Measurements from ENCODE around the gene CDH5. TPM values are rescaled to one million over a fixed set of nuclear protein-coding genes. Genes with fewer than 3 reads are reported as not detected.

CDH5 gene
- total and polyA plus RNA-seq, 12 donors, result 39.4 to 81.2 (median 52.9) TPM

DNA sequence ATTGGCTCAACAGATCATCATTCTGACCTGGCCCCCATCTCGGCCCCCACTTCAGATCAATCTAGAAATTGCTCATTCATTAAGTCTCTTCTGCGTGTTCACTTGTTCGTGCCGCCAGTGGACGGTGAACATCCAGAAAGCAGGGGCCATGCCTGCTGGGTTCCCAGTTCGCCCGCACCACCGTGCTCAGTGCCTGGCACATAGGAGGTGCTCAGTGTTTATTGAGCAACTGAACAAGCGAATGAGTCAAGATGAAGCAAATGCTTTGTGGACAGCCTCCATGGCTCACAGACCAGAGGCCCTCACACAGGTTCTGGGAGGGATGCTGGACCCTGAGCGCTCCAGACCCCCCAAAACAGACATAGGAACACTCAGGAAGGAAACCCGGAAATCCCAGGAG lies 74.5 kb downstream of the CDH5 start:
- DNase-seq, result no peak
- intact Hi-C loops (cut with DNase I), result no loop called here
- Histone ChIP-seq H3K4me3 (no peak overlapping the region), H3K27me3 (peaks cover 0 to 7% (median 0%) of the 10 kb centered on the region in 7 donors), H3K27ac (no peak overlapping the region), H3K4me1 (no peaks in the 10 kb centered on the region), H3K36me3 (no peaks in the 10 kb centered on the region), H3K9me3 (no peaks in the 10 kb centered on the region)
- WGBS, 2 donors, result 96 to 97% methylated on average over 11 of the region's 11 CpGs
- ATAC-seq, result no peak
- TF ChIP-seq, protein P1, sequence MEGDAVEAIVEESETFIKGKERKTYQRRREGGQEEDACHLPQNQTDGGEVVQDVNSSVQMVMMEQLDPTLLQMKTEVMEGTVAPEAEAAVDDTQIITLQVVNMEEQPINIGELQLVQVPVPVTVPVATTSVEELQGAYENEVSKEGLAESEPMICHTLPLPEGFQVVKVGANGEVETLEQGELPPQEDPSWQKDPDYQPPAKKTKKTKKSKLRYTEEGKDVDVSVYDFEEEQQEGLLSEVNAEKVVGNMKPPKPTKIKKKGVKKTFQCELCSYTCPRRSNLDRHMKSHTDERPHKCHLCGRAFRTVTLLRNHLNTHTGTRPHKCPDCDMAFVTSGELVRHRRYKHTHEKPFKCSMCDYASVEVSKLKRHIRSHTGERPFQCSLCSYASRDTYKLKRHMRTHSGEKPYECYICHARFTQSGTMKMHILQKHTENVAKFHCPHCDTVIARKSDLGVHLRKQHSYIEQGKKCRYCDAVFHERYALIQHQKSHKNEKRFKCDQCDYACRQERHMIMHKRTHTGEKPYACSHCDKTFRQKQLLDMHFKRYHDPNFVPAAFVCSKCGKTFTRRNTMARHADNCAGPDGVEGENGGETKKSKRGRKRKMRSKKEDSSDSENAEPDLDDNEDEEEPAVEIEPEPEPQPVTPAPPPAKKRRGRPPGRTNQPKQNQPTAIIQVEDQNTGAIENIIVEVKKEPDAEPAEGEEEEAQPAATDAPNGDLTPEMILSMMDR (IDR thresholded peaks at IDR 0.05), result no peak

- 87% methylated on average over 7 of the region's 7 CpGs for WGBS, 2 donors
- H3K4me3 ChIP-seq, result no peak overlapping the region
- no peak for DNase-seq
- no peak for ATAC-seq
- H3K9me3 ChIP-seq, result no peaks in the 10 kb centered on the region
- H3K27ac ChIP-seq, result no peak overlapping the region
- H3K36me3 ChIP-seq, result no peaks in the 10 kb centered on the region
- H3K27me3 ChIP-seq, result peaks cover 0 to 7% (median 0%) of the 10 kb centered on the region in 7 donors
- intact Hi-C loops (cut with DNase I), result no loop called here
- TF ChIP-seq, protein P1 (IDR thresholded peaks at IDR 0.05), result no peak
- no peaks in the 10 kb centered on the region for H3K4me1 ChIP-seq
Measured at GRCh38 chr16:66441586-66442375, 75.3 kb downstream of the CDH5 start.

DNA sequence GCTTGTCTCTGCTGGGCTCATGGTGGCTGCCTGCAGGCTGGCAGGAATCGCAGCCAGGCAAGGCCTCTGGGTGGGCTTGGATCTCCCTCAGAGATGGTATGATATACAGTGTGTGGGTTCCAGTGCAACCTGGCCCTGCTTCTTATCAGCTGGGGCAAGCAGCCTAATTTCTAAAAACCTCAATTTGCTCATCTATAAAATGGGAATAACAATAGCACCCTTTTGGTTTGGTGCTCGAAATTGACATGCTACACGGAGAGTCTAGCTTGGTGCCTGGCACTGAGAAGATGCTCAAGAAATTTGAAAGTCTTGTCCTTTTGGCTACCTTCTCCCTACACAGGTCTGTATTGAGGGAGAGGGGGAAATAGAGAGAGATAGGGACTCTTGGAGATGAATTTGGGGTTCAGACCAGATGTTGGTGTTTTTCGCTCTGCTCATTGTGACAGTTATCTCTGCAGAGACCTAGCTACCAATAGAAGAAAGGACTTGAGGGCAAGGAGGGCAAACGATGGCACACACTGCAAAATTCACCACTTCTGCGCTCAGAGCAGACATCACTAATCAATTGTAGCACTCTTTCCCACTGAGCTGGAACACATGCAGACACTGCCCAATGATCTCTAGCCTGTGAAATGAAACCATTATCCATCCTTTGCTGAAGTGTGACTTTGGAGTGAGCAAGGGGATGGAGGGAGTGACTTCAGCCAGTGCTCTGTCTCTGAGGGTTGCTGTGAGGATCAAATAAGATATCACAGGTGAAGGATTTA lies 76.2 kb downstream of the CDH5 start:
- TF ChIP-seq, protein P1 (IDR thresholded peaks at IDR 0.05), result no peak
- 80 to 84% methylated on average over 6 of the region's 6 CpGs for WGBS, 2 donors

GRCh38 chr16:66443269-66443652 lies 76.8 kb downstream of the CDH5 start:
- no peaks in the 10 kb centered on the region for H3K36me3 ChIP-seq
- H3K4me1 ChIP-seq, result no peaks in the 10 kb centered on the region
- ATAC-seq, result no peak
- no peaks in the 10 kb centered on the region for H3K9me3 ChIP-seq
- H3K27me3 ChIP-seq, result peaks cover 0 to 7% (median 0%) of the 10 kb centered on the region in 7 donors
- TF ChIP-seq, protein P1 (IDR thresholded peaks at IDR 0.05), result no peak
- WGBS, 2 donors, result 93 to 98% methylated on average over 3 of the region's 3 CpGs
- H3K4me3 ChIP-seq, result no peak overlapping the region
- intact Hi-C loops (cut with DNase I), result no loop called here
- H3K27ac ChIP-seq, result no peak overlapping the region
- no peak for DNase-seq

More for the DNA sequence above, 76.2 kb downstream of the CDH5 start:
- ATAC-seq (no peak), DNase-seq (no peak)
- H3K9me3 ChIP-seq, result no peaks in the 10 kb centered on the region
- intact Hi-C loops (cut with DNase I), result no loop called here
- H3K27me3 ChIP-seq, result peaks cover 0 to 7% (median 0%) of the 10 kb centered on the region in 7 donors
- H3K4me1 ChIP-seq, result no peaks in the 10 kb centered on the region
- no peak overlapping the region for H3K4me3 ChIP-seq
- H3K36me3 ChIP-seq, result no peaks in the 10 kb centered on the region
- no peak overlapping the region for H3K27ac ChIP-seq

Data from heart right ventricle (tissue), 16 donors.